GM18498 (cell line): ENCODE data around the gene AGBL5.

Source experiments
- ATAC-seq: cut with Tn5 transposase; IDR thresholded peaks from one replicate; pipeline ENCODE4 v1.9.1; 2021; ENCODE audit warnings: mild to moderate bottlenecking, moderate library complexity; ENCODE audit not compliant: unreplicated experiment

Gene AGBL5

GRCh38 chr2:27050996-27051901, at the start of gene AGBL5:
Gene AGBL5, plus strand, starts transcription at chr2:27051668. Its CDS starts 1,291 bp downstream, at chr2:27052959.
- ATAC-seq = peak; percentile 72

- no peak for ATAC-seq
These were observed 49.5 kb upstream of the AGBL5 start for GRCh38 chr2:27001950-27002349.

GRCh38 chr2:27003007-27003406, 48.5 kb upstream of the AGBL5 start:
- ATAC-seq = no peak

- ATAC-seq = no peak
These were observed 47.6 kb upstream of the AGBL5 start for GRCh38 chr2:27003857-27004256.

GRCh38 chr2:27006602-27007415, 44.7 kb upstream of the AGBL5 start:
- ATAC-seq = no peak

- ATAC-seq = no peak
These were observed 43.8 kb upstream of the AGBL5 start for GRCh38 chr2:27007416-27008374.

GRCh38 chr2:27008678-27009077, 42.8 kb upstream of the AGBL5 start:
- no peak for ATAC-seq

- no peak for ATAC-seq
These were observed 42.4 kb upstream of the AGBL5 start for GRCh38 chr2:27009083-27009482.

GRCh38 chr2:27009716-27010115, 41.8 kb upstream of the AGBL5 start:
- ATAC-seq = no peak

GRCh38 chr2:27010139-27010538, 41.3 kb upstream of the AGBL5 start:
- ATAC-seq = no peak

GRCh38 chr2:27013738-27014137, 37.7 kb upstream of the AGBL5 start:
- ATAC-seq = no peak

GRCh38 chr2:27014771-27015433, 36.6 kb upstream of the AGBL5 start:
- no peak for ATAC-seq

GRCh38 chr2:27016801-27017325, 34.6 kb upstream of the AGBL5 start:
- ATAC-seq = no peak

- ATAC-seq = no peak
These were observed 33.3 kb upstream of the AGBL5 start for GRCh38 chr2:27018142-27018541.

- ATAC-seq = no peak
These were observed 32.0 kb upstream of the AGBL5 start for GRCh38 chr2:27019459-27019858.

- no peak for ATAC-seq
These were observed 31.3 kb upstream of the AGBL5 start for GRCh38 chr2:27019931-27020855.

GRCh38 chr2:27021253-27022049, 30.0 kb upstream of the AGBL5 start:
- no peak for ATAC-seq

GRCh38 chr2:27023740-27024139, 27.7 kb upstream of the AGBL5 start:
- no peak for ATAC-seq
